Smooth muscle cell (in vitro differentiated cells): Measurements from ENCODE around the gene ACKR3. TPM values are rescaled to one million over a fixed set of nuclear protein-coding genes. Genes with fewer than 3 reads are reported as not detected.

Experiments
- DNase-seq: peaks from one replicate; lab custom pipeline; 2025; ENCODE audit not compliant: unreplicated experiment; lab: John Stamatoyannopoulos, UW
- H2AFZ ChIP-seq: fragments of 200-600 bp; sonication (generic); 2 replicates; pipeline ENCODE4 v1.6.0; 2016; ENCODE audit warnings: antibody characterized with exemption, low read depth, mild to moderate bottlenecking
- H3F3A ChIP-seq: fragments of 200-600 bp; sonication (generic); 2 replicates; pipeline ENCODE4 v1.6.0; 2017; ENCODE audit warnings: antibody characterized with exemption, low read depth
- H3K27ac ChIP-seq: fragments of 200-600 bp; sonication (generic); 2 replicates; pipeline ENCODE4 v1.5.1; 2016; ENCODE audit warnings: low read depth, mild to moderate bottlenecking
- H3K27me3 ChIP-seq: fragments of 200-600 bp; sonication (generic); 2 replicates; pipeline ENCODE4 v1.6.1; 2016; ENCODE audit warnings: low read depth, mild to moderate bottlenecking
- H3K36me3 ChIP-seq: fragments of 200-600 bp; sonication (generic); 2 replicates; pipeline ENCODE4 v1.5.1; 2016; ENCODE audit warnings: low read depth
- H3K4me1 ChIP-seq: fragments of 200-600 bp; sonication (generic); 2 replicates; pipeline ENCODE4 v1.5.1; 2016; ENCODE audit warnings: low read depth
- H3K4me2 ChIP-seq: fragments of 200-600 bp; sonication (generic); 2 replicates; pipeline ENCODE4 v1.6.0; 2016; ENCODE audit warnings: mild to moderate bottlenecking
- H3K4me3 ChIP-seq: fragments of 200-600 bp; sonication (generic); 2 replicates; pipeline ENCODE4 v1.5.1; 2016; ENCODE audit warnings: mild to moderate bottlenecking
- H3K79me2 ChIP-seq: fragments of 200-600 bp; sonication (generic); 2 replicates; pipeline ENCODE4 v1.6.0; 2016; ENCODE audit warnings: low read depth, mild to moderate bottlenecking
- H3K9ac ChIP-seq: fragments of 200-600 bp; sonication (generic); 2 replicates; pipeline ENCODE4 v1.6.0; 2016; ENCODE audit warnings: low read depth
- H3K9me3 ChIP-seq: fragments of 200-600 bp; sonication (generic); replicated peaks from 2 replicates; pipeline ENCODE4 v1.5.1; 2016; ENCODE audit warnings: low read depth
- H4K20me1 ChIP-seq: fragments of 200-600 bp; sonication (generic); 2 replicates; pipeline ENCODE4 v1.6.0; 2016; ENCODE audit warnings: low read depth
- CTCF ChIP-seq: fragments of 200-600 bp; sonication (generic); IDR thresholded peaks from 2 replicates; pipeline ENCODE4 v1.5.1; 2017; ENCODE audit warnings: borderline replicate concordance, mild to moderate bottlenecking, antibody characterized with exemption; ENCODE audit not compliant: insufficient read depth, poor library complexity, severe bottlenecking
- WGBS: methylation state at CpG from one replicate; pipeline ENCODE4 v1.1.7; 2016; ENCODE audit warnings: low lambda C conversion rate; 5-methylcytosine and 5-hydroxymethylcytosine counted together
- polyA plus RNA-seq: library from polyadenylated mRNA; unstranded; fragments of >200 nt; fragmentation: Nextera tagmentation; extraction: Ambion mirVana; gene quantifications from 2 replicates; pipeline ENCODE4 v1.2.1, GENCODE V29; 2016
- total RNA-seq: library from RNA; depleted of rRNA; stranded (reverse); fragments of >200 nt; gene quantifications from 2 replicates; pipeline ENCODE4 v1.2.3, GENCODE V29; 2014

ACKR3 gene
- total and polyA plus RNA-seq, 2 experiments from 2014 or later: 44.6 to 72.5 TPM

DNA sequence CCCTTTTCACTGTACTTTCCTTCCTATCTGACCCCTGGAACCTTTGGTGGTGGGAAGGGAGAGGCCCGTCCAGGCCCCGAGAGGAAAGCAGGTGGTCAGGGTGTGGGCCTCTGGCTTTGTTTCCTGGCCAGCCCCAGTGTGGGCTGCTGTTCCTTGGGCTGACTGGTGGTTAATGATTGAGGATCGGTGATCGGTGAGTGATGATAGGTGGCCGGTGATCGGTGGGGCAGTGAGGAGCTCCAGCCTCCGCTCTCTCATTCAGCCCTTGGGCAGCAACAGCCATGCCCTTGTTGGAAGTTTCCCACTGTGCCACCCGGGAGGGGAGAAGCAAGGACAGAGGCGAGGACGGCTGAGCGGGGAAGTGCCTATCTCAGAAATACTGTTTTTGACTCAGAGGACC lies 7.3 kb downstream of the ACKR3 start:
- Histone ChIP-seq H3K4me1 (peaks cover 44% of the 10 kb centered on the region), H3K27me3 (no peaks in the 10 kb centered on the region), H2AFZ (no peak overlapping the region), H3K36me3 (no peaks in the 10 kb centered on the region), H3K27ac (no peak overlapping the region), H4K20me1 (peaks cover 60% of the 10 kb centered on the region), H3K9ac (no peak overlapping the region), H3K4me2 (no peak overlapping the region), H3F3A (peaks cover 10% of the 10 kb centered on the region), H3K79me2 (peaks cover 87% of the 10 kb centered on the region), H3K4me3 (no peak overlapping the region), H3K9me3 (no peaks in the 10 kb centered on the region)
- TF ChIP-seq CTCF: no peak
- 91% methylated on average over 11 of the region's 11 CpGs for WGBS
- no peak for DNase-seq

DNA sequence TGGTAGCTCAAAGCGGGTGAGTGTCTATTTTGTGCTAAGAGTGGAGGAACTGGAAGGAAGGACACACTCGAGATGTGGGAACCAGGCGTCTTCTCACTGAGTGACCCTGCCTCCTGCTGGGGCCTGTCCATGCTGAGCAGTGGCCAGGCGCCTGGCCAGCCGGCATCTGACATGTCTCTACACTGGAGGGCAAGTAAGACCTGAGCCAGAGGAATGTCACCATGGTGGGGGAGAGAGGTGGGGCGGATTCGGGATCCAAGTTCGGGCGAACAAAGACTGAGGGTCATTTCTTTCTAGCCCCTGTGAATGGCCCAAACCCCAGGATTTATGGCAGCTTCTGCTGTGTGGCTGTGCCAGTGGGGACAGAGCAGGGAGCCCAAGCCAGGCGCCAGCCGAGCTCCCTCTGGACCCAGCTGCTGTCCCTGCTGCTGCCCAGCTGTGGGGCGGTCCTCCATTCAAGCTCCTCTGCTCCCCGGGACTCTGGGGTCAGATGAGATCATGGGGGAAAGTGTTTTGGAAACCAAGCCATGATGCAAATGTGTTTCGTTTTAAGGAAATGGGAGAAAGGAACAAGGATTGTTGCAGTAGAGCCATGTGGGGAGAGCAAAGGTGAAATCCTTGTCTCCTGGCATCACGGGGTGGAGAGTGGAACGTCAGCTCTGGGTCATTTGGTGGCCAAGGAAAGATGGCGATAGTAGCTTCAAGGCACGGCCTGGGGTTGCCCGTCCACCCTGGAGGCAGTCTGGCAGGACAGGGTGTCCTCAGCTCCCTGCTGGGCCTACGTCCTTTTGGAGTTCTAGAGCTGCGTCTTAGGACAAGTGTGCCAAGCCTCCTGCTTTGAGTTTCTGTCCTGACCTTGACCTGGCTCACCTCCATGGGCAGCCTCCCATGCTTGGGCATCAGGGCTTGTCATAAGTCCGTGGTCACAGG lies 8.1 kb downstream of the ACKR3 start:
- Histone ChIP-seq H3K27me3 (no peaks in the 10 kb centered on the region), H3K79me2 (peaks cover 80% of the 10 kb centered on the region), H3K4me1 (peaks cover 36% of the 10 kb centered on the region), H3K4me2 (no peak overlapping the region), H2AFZ (no peak overlapping the region), H3K36me3 (no peaks in the 10 kb centered on the region), H3K9me3 (no peaks in the 10 kb centered on the region), H3K4me3 (no peak overlapping the region), H3K9ac (no peak overlapping the region), H3F3A (peaks cover 6% of the 10 kb centered on the region), H4K20me1 (peaks cover 57% of the 10 kb centered on the region), H3K27ac (no peak overlapping the region)
- TF ChIP-seq CTCF: no peak
- 93% methylated on average over 22 of the region's 22 CpGs for WGBS
- DNase-seq: no peak

- no peak overlapping the region for H2AFZ ChIP-seq
- peaks cover 32% of the 10 kb centered on the region for H3K4me1 ChIP-seq
- TF ChIP-seq CTCF: no peak
- no peak for DNase-seq
- no peak overlapping the region for H3K4me3 ChIP-seq
- no peaks in the 10 kb centered on the region for H3K9me3 ChIP-seq
- peak overlapping the region; percentile 27 for H3K27ac ChIP-seq
- H3K36me3 ChIP-seq: no peaks in the 10 kb centered on the region
- H4K20me1 ChIP-seq: peaks cover 50% of the 10 kb centered on the region
- H3K27me3 ChIP-seq: no peaks in the 10 kb centered on the region
- H3K79me2 ChIP-seq: peaks cover 73% of the 10 kb centered on the region
- H3F3A ChIP-seq: peaks cover 6% of the 10 kb centered on the region
- 90% methylated on average over 15 of the region's 15 CpGs for WGBS
- H3K9ac ChIP-seq: no peak overlapping the region
- no peak overlapping the region for H3K4me2 ChIP-seq
Observed at GRCh38 chr2:236578411-236578846, 8.8 kb downstream of the ACKR3 start.
